Adipocyte (in vitro differentiated cells): ENCODE measurements around the gene KPRP.

Source experiments
- DNase-seq: peaks from one replicate; pipeline ENCODE4 v3.0.0-alpha.2; 2015; ENCODE audit warnings: low read depth
- H3K27me3 ChIP-seq: replicated peaks from 2 replicates; pipeline ENCODE4 v1.7.0; 2013; ENCODE audit warnings: mild to moderate bottlenecking, low read length, moderate library complexity; ENCODE audit not compliant: control insufficient read depth, insufficient read depth
- H3K36me3 ChIP-seq: 2 replicates; pipeline ENCODE4 v1.7.0; 2013; ENCODE audit warnings: low read length, mild to moderate bottlenecking, moderate library complexity; ENCODE audit not compliant: control insufficient read depth, insufficient read depth, severe bottlenecking
- H3K4me1 ChIP-seq: 2 replicates; pipeline ENCODE4 v1.7.0; 2013; ENCODE audit warnings: mild to moderate bottlenecking, low read length, moderate library complexity; ENCODE audit not compliant: control insufficient read depth, insufficient read depth
- H3K4me3 ChIP-seq: 2 replicates; pipeline ENCODE4 v1.7.0; 2013; ENCODE audit warnings: mild to moderate bottlenecking, low read length, moderate library complexity
- H3K9ac ChIP-seq: 2 replicates; pipeline ENCODE4 v1.7.0; 2013; ENCODE audit warnings: mild to moderate bottlenecking, low read length, moderate library complexity
- H3K9me3 ChIP-seq: 2 replicates; pipeline ENCODE4 v1.7.0; 2013; ENCODE audit warnings: mild to moderate bottlenecking, low read length, moderate library complexity; ENCODE audit not compliant: control insufficient read depth

KPRP gene

GRCh38 chr1:152747831-152748230, 10.0 kb upstream of the KPRP start:
- DNase-seq = no peak
- no peaks in the 10 kb centered on the region for H3K9me3 ChIP-seq
- peaks cover 29% of the 10 kb centered on the region for H3K4me1 ChIP-seq
- no peaks in the 10 kb centered on the region for H3K27me3 ChIP-seq
- H3K9ac ChIP-seq = no peak overlapping the region
- H3K36me3 ChIP-seq = no peaks in the 10 kb centered on the region
- no peak overlapping the region for H3K4me3 ChIP-seq

- no peaks in the 10 kb centered on the region for H3K36me3 ChIP-seq
- no peak for DNase-seq
- H3K9ac ChIP-seq = no peak overlapping the region
- no peaks in the 10 kb centered on the region for H3K27me3 ChIP-seq
- no peak overlapping the region for H3K4me3 ChIP-seq
- H3K9me3 ChIP-seq = no peaks in the 10 kb centered on the region
- peaks cover 8% of the 10 kb centered on the region for H3K4me1 ChIP-seq
Observed at GRCh38 chr1:152752225-152752624, 5.6 kb upstream of the KPRP start.

DNA sequence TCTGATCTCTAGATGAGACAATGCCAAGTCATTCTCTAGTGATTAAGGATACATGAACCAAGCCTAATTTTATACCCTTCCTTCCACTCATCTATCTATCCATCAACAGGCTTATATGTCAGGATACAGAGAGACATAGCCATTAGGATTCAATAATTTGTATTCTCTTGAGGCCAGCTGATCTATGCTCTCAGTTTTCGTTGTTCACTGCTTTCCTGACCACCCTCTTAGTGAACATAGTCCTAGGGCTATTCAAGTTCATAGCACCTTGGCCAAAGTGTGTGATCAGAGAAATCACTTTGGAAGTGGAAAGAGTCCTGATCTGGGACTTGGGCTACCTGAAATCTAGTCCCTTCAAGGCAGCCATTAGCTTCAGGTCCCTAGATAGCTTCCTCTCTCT, 4.2 kb upstream of the KPRP start:
- H3K4me1 ChIP-seq = peaks cover 8% of the 10 kb centered on the region
- H3K36me3 ChIP-seq = no peaks in the 10 kb centered on the region
- no peaks in the 10 kb centered on the region for H3K27me3 ChIP-seq
- H3K4me3 ChIP-seq = no peak overlapping the region
- H3K9ac ChIP-seq = no peak overlapping the region
- no peaks in the 10 kb centered on the region for H3K9me3 ChIP-seq
- DNase-seq = no peak

DNA sequence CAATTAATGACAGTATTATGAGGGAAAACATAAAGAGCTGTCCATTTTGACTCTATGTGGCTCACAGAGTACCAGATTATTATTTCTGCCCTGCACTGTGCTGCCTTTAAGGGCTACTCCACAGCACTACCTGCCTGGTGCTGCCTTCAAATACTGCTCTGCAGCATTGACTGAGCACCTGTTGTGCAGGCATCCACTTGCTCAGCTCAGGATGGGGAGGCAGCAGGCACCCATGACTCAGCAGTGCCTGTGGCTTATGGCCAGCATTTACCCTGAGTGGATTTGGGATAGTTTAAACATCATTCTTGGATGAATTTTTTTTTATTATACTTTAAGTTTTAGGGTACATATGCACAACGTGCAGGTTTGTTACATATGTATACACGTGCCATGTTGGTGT, 953 bp upstream of the KPRP start:
- no peak for DNase-seq
- Histone ChIP-seq H3K9ac (no peak overlapping the region), H3K9me3 (no peaks in the 10 kb centered on the region), H3K4me3 (no peak overlapping the region), H3K27me3 (no peaks in the 10 kb centered on the region), H3K4me1 (peaks cover 14% of the 10 kb centered on the region), H3K36me3 (no peaks in the 10 kb centered on the region)

DNA sequence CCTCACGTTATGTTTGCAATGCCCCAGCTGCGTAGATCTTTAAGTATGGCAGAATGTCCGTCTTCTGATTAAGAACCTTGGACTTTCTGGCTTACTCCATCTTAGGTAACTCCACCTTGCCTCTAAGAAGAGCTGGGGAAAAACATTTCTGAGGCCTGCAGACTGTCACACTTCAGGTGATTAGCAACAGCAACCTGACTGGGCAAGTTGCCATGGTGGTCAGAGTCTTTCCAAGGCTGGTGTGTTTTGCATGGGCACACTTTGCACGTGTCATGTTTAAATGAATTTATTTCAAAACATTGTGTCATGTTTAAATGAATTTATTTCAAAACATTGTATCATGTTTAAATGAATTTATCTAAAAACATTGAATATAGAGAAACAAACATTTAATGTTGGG, 811 bp downstream of the KPRP start:
- Histone ChIP-seq H3K27me3 (no peaks in the 10 kb centered on the region), H3K36me3 (no peaks in the 10 kb centered on the region), H3K4me1 (peaks cover 6% of the 10 kb centered on the region), H3K4me3 (no peak overlapping the region), H3K9ac (no peak overlapping the region), H3K9me3 (no peaks in the 10 kb centered on the region)
- DNase-seq = no peak

DNA sequence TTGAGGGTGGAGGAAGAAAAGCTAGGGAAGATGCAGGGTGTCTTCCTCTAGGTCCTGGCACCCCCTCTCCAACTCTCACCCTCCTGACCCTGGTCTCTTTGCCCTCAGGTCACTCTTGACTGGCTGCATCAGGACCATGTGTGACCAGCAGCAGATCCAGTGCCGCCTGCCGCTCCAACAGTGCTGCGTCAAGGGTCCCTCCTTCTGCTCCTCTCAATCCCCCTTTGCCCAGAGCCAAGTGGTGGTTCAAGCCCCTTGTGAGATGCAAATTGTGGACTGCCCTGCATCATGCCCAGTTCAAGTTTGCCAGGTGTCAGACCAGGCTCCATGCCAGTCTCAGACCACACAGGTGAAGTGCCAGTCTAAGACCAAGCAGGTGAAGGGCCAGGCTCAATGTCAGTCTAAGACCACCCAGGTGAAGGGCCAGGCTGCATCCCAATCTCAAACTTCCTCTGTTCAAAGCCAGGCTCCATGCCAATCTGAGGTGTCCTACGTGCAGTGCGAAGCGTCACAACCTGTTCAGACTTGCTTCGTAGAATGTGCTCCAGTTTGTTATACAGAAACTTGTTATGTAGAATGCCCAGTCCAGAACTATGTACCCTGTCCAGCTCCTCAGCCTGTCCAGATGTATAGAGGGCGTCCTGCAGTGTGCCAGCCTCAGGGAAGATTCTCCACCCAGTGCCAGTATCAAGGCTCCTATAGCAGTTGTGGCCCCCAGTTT, 1.8 kb downstream of the KPRP start:
- H3K36me3 ChIP-seq = no peaks in the 10 kb centered on the region
- no peaks in the 10 kb centered on the region for H3K27me3 ChIP-seq
- no peak overlapping the region for H3K9ac ChIP-seq
- no peak overlapping the region for H3K4me3 ChIP-seq
- H3K9me3 ChIP-seq = no peaks in the 10 kb centered on the region
- no peak for DNase-seq
- H3K4me1 ChIP-seq = peaks cover 6% of the 10 kb centered on the region

GRCh38 chr1:152760551-152761190, 2.8 kb downstream of the KPRP start:
- Histone ChIP-seq H3K4me3 (no peak overlapping the region), H3K4me1 (peaks cover 6% of the 10 kb centered on the region), H3K36me3 (no peaks in the 10 kb centered on the region), H3K9ac (no peak overlapping the region), H3K9me3 (no peaks in the 10 kb centered on the region), H3K27me3 (no peaks in the 10 kb centered on the region)
- no peak for DNase-seq

- DNase-seq = no peak
- Histone ChIP-seq H3K4me3 (no peak overlapping the region), H3K9ac (no peak overlapping the region), H3K27me3 (no peaks in the 10 kb centered on the region), H3K36me3 (no peaks in the 10 kb centered on the region), H3K4me1 (peaks cover 6% of the 10 kb centered on the region), H3K9me3 (no peaks in the 10 kb centered on the region)
Observed at GRCh38 chr1:152761609-152762213, 3.9 kb downstream of the KPRP start.

DNA sequence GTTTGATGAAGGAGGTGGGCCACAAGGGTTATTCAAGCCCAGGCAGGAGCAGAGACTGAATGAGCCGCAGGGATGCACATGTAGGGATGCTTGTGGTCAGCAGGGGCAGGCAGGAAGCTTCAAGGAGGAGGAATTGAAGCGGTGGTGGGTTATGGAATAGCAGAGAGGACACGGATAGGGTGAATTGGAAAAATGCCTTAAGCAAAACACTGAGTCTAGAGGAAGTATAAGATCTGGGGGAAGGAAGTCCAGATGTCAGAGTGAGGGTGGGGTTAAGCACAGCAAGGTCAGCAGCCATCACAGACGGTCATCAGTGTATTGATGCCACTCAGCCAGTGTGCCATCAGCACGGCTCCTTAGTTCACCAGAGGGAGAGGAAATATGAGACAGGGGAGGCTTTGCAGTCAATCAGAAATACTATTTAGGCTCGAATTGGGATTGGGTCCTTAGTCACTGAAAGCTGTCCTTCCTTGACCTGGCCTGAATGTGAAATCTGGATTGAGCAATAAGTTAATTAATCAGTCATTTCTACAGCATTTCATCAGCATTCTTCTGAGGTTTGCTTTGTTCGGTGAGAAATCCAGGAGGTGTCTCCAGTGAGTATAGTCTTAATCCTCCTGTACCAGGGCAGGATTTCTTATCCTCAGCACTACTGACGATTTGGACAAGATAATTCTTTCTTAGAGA, 11.2 kb downstream of the KPRP start:
- no peaks in the 10 kb centered on the region for H3K9me3 ChIP-seq
- H3K9ac ChIP-seq = no peak overlapping the region
- H3K27me3 ChIP-seq = no peaks in the 10 kb centered on the region
- no peak overlapping the region for H3K4me3 ChIP-seq
- no peak for DNase-seq
- peaks cover 17% of the 10 kb centered on the region for H3K4me1 ChIP-seq
- no peaks in the 10 kb centered on the region for H3K36me3 ChIP-seq

DNA sequence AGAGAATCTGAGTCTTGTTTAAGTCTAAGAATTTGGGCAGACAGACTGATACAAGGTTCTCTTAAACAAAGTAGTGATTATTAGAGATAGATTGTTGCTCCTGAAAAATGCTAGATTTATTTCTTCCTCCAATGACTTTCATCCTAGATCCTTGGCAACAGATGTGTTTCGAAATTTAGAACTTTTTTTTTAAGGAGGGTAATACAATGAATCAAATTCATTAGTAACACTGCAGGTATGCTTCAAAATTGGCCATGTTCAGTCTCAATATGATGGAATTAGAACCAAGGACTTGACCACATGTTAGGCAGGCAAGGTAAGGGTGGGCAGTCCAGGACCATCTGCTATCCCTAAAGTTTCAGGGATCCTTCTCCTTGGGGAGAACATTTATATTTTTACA, 12.6 kb downstream of the KPRP start:
- no peak overlapping the region for H3K4me3 ChIP-seq
- H3K4me1 ChIP-seq = peaks cover 17% of the 10 kb centered on the region
- H3K36me3 ChIP-seq = no peaks in the 10 kb centered on the region
- no peaks in the 10 kb centered on the region for H3K27me3 ChIP-seq
- H3K9ac ChIP-seq = no peak overlapping the region
- DNase-seq = no peak
- H3K9me3 ChIP-seq = no peaks in the 10 kb centered on the region

GRCh38 chr1:152774875-152775274, 17.1 kb downstream of the KPRP start, which contains the start of gene LCE1F:
LCE1F (plus strand) TSS chr1:152775140; CDS start chr1:152776372, 1,232 bp downstream.
- H3K4me3 ChIP-seq = no peak within 1 kb of the TSS
- no peaks in the 10 kb centered on the region for H3K36me3 ChIP-seq
- no peaks in the 10 kb centered on the region for H3K27me3 ChIP-seq
- DNase-seq = no peak
- H3K4me1 ChIP-seq = peaks cover 5% of the 10 kb centered on the region
- H3K9ac ChIP-seq = no peak within 1 kb of the TSS
- H3K9me3 ChIP-seq = no peaks in the 10 kb centered on the region
